Measurements from ENCODE around the gene TM4SF18. TPM values are rescaled to one million over a fixed set of nuclear protein-coding genes. Genes with fewer than 3 reads are reported as not detected.

The TM4SF18 gene
- total RNA-seq, 1 experiment from 2014 or later: 9.8 TPM

DNA sequence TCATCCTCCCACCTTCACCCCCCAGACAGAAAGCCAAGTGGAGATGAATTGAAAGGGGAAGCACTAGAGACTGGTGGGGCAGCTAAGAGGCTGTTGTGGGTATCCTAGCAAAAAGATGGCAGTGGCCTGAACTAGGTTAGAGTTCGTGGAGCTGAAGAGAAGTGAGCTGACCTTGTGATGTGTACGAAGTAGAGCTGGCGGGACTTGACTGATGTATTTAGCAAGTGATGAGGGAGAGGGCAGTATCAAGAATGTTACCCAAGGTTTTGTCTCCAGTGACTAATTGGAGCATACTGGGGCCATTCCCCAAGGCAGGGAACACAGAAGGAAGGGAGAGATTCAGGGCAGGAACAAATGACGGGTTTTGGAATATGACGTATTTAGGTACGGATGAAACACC is 61.8 kb downstream of the TM4SF18 start:
- Histone ChIP-seq H4K8ac (replicated peaks; ENCODE audit: insufficient read length, low read depth, low read length) (no peak overlapping the region), H2AK5ac (ENCODE audit: insufficient read length, low read length) (no peak overlapping the region), H3K79me1 (ENCODE audit: insufficient read depth, low read depth, low read length, poor library complexity, severe bottlenecking) (no peaks in the 10 kb centered on the region), H4K5ac (ENCODE audit: insufficient read length, low read depth, low read length) (no peak overlapping the region), H2AFZ (ENCODE audit: low read length) (peak overlapping the region; percentile 29), H3K18ac (ENCODE audit: insufficient read length, low read depth, low read length) (peak overlapping the region; percentile 43), H3K23me2 (ENCODE audit: insufficient read length, low read depth, low read length, poor library complexity, severe bottlenecking) (no peaks in the 10 kb centered on the region), H2BK15ac (ENCODE audit: low read depth, low read length) (no peak overlapping the region; the same call in 1 of the 2 replicates), H3K9ac (ENCODE audit: extremely low read depth, insufficient read length, low read length) (no peak overlapping the region), H2BK5ac (ENCODE audit: insufficient read length, low read length) (no peak overlapping the region), H3K14ac (ENCODE audit: insufficient read depth, low read length) (no peak overlapping the region), H3T11ph (ENCODE audit: low read length) (no peak overlapping the region), H3K4me2 (ENCODE audit: insufficient read depth, insufficient read length, low read length) (no peak overlapping the region), H3K56ac (ENCODE audit: insufficient read length, low read depth, low read length) (no peak overlapping the region), H4K20me1 (ENCODE audit: control insufficient read depth, insufficient read depth, insufficient read length) (no peaks in the 10 kb centered on the region), H2BK20ac (ENCODE audit: low read depth, low read length, poor library complexity, severe bottlenecking) (peak overlapping the region; percentile 93), H3K4me1 (ENCODE audit: insufficient read depth, low read length) (peaks cover 5% of the 10 kb centered on the region; the same call in 1 of the 2 replicates), H3K27me3 (ENCODE audit: insufficient read depth, low read length) (no peaks in the 10 kb centered on the region), H2BK120ac (ENCODE audit: low read depth, low read length, poor library complexity, severe bottlenecking) (no peak overlapping the region), H3K4ac (ENCODE audit: low read depth, low read length) (no peak overlapping the region), H4K91ac (ENCODE audit: insufficient read length, low read depth, low read length) (no peak overlapping the region), H3K79me2 (ENCODE audit: insufficient read depth, low read length) (no peaks in the 10 kb centered on the region), H3K23ac (ENCODE audit: insufficient read length, low read depth, low read length) (no peak overlapping the region), H3K27ac (ENCODE audit: insufficient read length, low read depth, low read length) (no peak overlapping the region), H3K9me3 (ENCODE audit: control insufficient read depth, low read depth, low read length) (no peaks in the 10 kb centered on the region), H2BK12ac (ENCODE audit: insufficient read length, low read depth, low read length) (no peak overlapping the region)
- Mint-ChIP-seq H3K4me3 (no peak overlapping the region), H3K4me1 (peaks cover 20 to 31% of the 10 kb centered on the region in 2 experiments), H3K9me3 (no peaks in the 10 kb centered on the region), H3K27me3 (ENCODE audit: low read depth) (no peaks in the 10 kb centered on the region), H3K36me3 (ENCODE audit: insufficient read depth in 1 of 3, low read depth in 3 of 3) (no peaks in the 10 kb centered on the region; a peak in 2 of 7 replicates), H3K27ac (peak overlapping the region in 2 of 3 experiments; percentile 0 to 23; a peak in 3 of 7 replicates)
- no CpG with 5 or more reads among the region's 6 CpGs for WGBS (ENCODE audit: extremely low coverage, insufficient read length, low lambda C conversion rate)
- no peak for DNase-seq
- TF ChIP-seq, protein P1, sequence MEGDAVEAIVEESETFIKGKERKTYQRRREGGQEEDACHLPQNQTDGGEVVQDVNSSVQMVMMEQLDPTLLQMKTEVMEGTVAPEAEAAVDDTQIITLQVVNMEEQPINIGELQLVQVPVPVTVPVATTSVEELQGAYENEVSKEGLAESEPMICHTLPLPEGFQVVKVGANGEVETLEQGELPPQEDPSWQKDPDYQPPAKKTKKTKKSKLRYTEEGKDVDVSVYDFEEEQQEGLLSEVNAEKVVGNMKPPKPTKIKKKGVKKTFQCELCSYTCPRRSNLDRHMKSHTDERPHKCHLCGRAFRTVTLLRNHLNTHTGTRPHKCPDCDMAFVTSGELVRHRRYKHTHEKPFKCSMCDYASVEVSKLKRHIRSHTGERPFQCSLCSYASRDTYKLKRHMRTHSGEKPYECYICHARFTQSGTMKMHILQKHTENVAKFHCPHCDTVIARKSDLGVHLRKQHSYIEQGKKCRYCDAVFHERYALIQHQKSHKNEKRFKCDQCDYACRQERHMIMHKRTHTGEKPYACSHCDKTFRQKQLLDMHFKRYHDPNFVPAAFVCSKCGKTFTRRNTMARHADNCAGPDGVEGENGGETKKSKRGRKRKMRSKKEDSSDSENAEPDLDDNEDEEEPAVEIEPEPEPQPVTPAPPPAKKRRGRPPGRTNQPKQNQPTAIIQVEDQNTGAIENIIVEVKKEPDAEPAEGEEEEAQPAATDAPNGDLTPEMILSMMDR (conservative IDR thresholded peaks at IDR 0.05): no peak

Data from H9 (cell line).